ENCODE data around the gene CIDEA. TPM values are rescaled to one million over a fixed set of nuclear protein-coding genes. Genes with fewer than 3 reads are reported as not detected.

Gene CIDEA
- total RNA-seq, 4 donors from 2014 or later: not detected

DNA sequence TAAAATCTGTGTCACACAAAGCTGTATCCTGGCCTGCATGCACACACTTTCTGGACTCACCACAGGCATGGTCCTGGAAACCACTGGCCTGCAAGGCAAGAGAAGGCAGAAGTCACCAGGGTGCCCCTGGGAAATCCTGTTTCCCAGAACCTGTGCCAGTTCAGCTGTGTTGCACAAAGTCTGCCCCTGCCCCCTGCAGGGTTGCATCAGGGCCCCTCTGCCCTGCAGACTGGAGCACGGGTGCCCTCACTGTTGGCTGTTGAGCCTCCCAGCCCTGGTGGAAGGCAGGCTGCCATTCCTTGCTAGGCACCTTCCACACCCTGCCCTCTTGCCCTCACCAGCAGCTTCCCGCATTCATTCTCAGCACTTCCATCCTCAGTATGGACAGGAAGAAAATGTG, 35.9 kb downstream of the CIDEA start:
- intact Hi-C loops (cut with DNase I; ENCODE audit: low total_unique reads): no loop called here
- Histone ChIP-seq H3K4me3 (no peak overlapping the region), H3K27me3 (no peaks in the 10 kb centered on the region), H3K4me1 (no peaks in the 10 kb centered on the region), H3K27ac (no peak overlapping the region), H3K36me3 (no peaks in the 10 kb centered on the region), H3K9me3 (no peaks in the 10 kb centered on the region)
- no peak for DNase-seq
- TF ChIP-seq, protein P1, sequence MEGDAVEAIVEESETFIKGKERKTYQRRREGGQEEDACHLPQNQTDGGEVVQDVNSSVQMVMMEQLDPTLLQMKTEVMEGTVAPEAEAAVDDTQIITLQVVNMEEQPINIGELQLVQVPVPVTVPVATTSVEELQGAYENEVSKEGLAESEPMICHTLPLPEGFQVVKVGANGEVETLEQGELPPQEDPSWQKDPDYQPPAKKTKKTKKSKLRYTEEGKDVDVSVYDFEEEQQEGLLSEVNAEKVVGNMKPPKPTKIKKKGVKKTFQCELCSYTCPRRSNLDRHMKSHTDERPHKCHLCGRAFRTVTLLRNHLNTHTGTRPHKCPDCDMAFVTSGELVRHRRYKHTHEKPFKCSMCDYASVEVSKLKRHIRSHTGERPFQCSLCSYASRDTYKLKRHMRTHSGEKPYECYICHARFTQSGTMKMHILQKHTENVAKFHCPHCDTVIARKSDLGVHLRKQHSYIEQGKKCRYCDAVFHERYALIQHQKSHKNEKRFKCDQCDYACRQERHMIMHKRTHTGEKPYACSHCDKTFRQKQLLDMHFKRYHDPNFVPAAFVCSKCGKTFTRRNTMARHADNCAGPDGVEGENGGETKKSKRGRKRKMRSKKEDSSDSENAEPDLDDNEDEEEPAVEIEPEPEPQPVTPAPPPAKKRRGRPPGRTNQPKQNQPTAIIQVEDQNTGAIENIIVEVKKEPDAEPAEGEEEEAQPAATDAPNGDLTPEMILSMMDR (IDR thresholded peaks at IDR 0.05): no peak
- no peak for TF ChIP-seq POLR2A (IDR thresholded peaks at IDR 0.05)

DNA sequence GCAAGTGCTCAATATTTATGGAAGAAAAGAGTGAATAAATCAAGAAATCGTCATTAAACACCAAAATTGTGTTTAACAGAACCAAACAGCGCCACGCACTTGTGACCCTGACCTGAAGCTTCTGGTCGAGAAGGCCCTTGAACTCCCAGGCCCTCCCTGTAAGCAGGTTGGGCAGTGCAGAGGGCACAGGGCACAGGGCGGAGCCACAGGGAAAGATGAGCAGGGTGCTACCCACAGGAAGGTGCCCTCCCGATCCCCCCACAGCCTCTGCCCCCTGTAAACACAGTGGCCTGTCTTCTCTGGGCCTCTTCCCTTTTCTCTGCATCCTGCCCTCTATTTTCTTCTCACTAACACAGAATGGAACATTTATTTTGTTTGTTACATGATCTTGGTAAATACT, 37.0 kb downstream of the CIDEA start:
- H3K4me3 ChIP-seq: no peak overlapping the region
- H3K9me3 ChIP-seq: no peaks in the 10 kb centered on the region
- no peaks in the 10 kb centered on the region for H3K36me3 ChIP-seq
- no peaks in the 10 kb centered on the region for H3K4me1 ChIP-seq
- intact Hi-C loops (cut with DNase I; ENCODE audit: low total_unique reads): no loop called here
- TF ChIP-seq, protein P1 (IDR thresholded peaks at IDR 0.05): no peak
- no peak for TF ChIP-seq POLR2A (IDR thresholded peaks at IDR 0.05)
- DNase-seq: no peak
- H3K27me3 ChIP-seq: no peaks in the 10 kb centered on the region
- no peak overlapping the region for H3K27ac ChIP-seq

DNA sequence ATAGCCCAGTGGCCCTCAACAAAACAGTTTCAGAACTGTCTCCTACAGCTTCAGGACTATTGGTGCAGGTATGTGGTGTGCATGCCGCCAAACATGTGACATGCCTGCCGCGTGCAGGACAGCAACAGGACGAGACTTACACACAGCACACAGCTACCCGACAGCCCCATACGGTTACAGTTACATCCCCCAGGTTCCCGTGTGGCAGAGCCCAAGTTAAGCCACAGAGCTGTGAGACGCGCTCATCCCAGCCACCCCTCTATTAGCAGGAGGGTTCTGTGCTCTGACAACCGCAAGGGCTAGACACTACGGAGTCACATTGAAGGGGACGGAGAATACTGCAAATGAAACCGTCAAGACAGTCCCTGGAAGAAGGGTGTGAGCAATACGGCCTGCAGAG, 37.5 kb downstream of the CIDEA start:
- no peak for DNase-seq

DNA sequence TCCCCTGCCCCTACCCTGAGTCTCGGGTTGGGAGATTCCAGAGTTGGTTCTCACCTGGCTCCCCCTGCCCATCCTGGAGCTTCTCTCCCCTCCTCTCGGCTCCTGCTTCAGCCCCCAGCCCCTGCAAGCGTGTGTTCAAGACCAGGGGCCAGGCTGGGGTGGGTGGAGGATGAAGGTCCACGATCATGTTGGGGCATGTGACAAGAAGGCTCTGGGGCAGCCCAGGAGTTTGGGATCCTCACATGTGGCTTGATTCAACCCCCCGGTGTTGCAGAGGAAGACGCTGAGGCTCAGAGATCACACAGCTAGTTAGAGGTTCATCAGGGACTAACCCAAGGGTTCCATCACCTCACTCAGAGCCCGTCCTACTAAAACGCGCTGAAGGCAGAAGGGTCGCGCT, 39.7 kb downstream of the CIDEA start:
- no peaks in the 10 kb centered on the region for H3K4me1 ChIP-seq
- no peaks in the 10 kb centered on the region for H3K27me3 ChIP-seq
- intact Hi-C loops (cut with DNase I; ENCODE audit: low total_unique reads): no loop called here
- TF ChIP-seq POLR2A (IDR thresholded peaks at IDR 0.05): no peak
- TF ChIP-seq, protein P1 (IDR thresholded peaks at IDR 0.05): no peak
- no peak for DNase-seq
- no peaks in the 10 kb centered on the region for H3K9me3 ChIP-seq
- H3K4me3 ChIP-seq: no peak overlapping the region
- no peaks in the 10 kb centered on the region for H3K36me3 ChIP-seq
- H3K27ac ChIP-seq: no peak overlapping the region

More for the DNA sequence above, 37.5 kb downstream of the CIDEA start:
- TF ChIP-seq, protein P1 (IDR thresholded peaks at IDR 0.05): no peak
- no peak for TF ChIP-seq POLR2A (IDR thresholded peaks at IDR 0.05)
- H3K27ac ChIP-seq: no peak overlapping the region
- H3K36me3 ChIP-seq: no peaks in the 10 kb centered on the region
- no peaks in the 10 kb centered on the region for H3K9me3 ChIP-seq
- H3K4me1 ChIP-seq: no peaks in the 10 kb centered on the region
- no peaks in the 10 kb centered on the region for H3K27me3 ChIP-seq
- intact Hi-C loops (cut with DNase I; ENCODE audit: low total_unique reads): no loop called here
- no peak overlapping the region for H3K4me3 ChIP-seq

DNA sequence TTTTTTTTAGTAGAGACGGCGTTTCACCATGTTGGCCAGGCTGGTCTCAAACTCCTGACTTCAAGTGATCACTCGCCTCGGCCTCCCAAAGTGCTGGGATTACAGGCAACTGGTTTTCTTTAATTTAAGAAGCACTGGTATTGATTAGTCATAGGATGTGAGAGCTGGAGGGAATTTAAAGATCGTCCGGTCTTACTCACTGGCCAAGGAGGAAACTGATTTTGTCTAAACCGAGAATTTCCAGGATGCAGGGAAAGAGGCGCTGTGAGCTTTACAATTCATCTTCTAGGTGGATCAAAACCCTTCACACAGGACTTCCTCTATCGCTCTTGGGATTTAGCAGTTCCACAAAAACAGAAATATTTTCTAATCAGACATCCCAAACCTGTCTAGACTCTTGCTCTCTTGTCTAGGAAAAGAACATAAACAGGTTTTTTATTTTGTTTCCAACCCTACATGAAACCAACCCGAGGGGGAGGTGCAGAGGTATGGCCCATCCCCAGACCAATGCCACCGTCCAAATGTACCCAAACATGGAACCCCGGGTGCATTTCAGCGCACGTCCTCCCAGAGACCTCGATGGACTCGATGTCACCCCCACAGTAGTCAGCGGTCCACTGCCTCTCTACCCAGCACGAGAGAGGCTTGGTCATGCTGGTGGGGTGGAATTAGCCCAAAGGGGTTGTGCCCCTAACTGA, 41.4 kb downstream of the CIDEA start:
- intact Hi-C loops (cut with DNase I; ENCODE audit: low total_unique reads): no loop called here
- Histone ChIP-seq H3K9me3 (no peaks in the 10 kb centered on the region), H3K4me1 (no peaks in the 10 kb centered on the region), H3K4me3 (no peak overlapping the region), H3K36me3 (no peaks in the 10 kb centered on the region), H3K27ac (no peak overlapping the region), H3K27me3 (no peaks in the 10 kb centered on the region)
- peak in 1 of 2 donors; percentile 3 for DNase-seq
- TF ChIP-seq, protein P1 (IDR thresholded peaks at IDR 0.05): no peak
- no peak for TF ChIP-seq POLR2A (IDR thresholded peaks at IDR 0.05)

Data from uterus (tissue), 4 donors.